NCI-H1694 (cell line): ENCODE data around the gene UBE2O.

Experiments used
- DNase-seq: peaks from one replicate; lab custom pipeline; 2025; lab: John Stamatoyannopoulos, UW

The UBE2O gene

GRCh38 chr17:76452660-76453430 is at the start of gene UBE2O:
UBE2O (minus strand) TSS chr17:76453152; CDS start chr17:76453141, 11 bp downstream.
- DNase-seq = peak; percentile 73

- no peak for DNase-seq
Measured at GRCh38 chr17:76501827-76502307, 48.9 kb upstream of the UBE2O start.

- peak; percentile 34 for DNase-seq
Measured at GRCh38 chr17:76501018-76501826, 48.3 kb upstream of the UBE2O start, which contains the start of gene RHBDF2. RHBDF2 (minus strand) TSS chr17:76501423; CDS start chr17:76481524, 19,899 bp downstream.

GRCh38 chr17:76500747-76501017 is 47.7 kb upstream of the UBE2O start:
- DNase-seq = no peak

- no peak for DNase-seq
Measured at GRCh38 chr17:76500074-76500746, 47.3 kb upstream of the UBE2O start.

GRCh38 chr17:76499267-76499667 is 46.3 kb upstream of the UBE2O start:
- DNase-seq = no peak

- DNase-seq = no peak
Measured at GRCh38 chr17:76498876-76499251, 45.9 kb upstream of the UBE2O start.

GRCh38 chr17:76497979-76498875 is 45.3 kb upstream of the UBE2O start:
- peak; percentile 89 for DNase-seq

GRCh38 chr17:76497699-76497978 is 44.7 kb upstream of the UBE2O start:
- DNase-seq = no peak

GRCh38 chr17:76496464-76496863 is 43.5 kb upstream of the UBE2O start:
- DNase-seq = no peak

- no peak for DNase-seq
Measured at GRCh38 chr17:76495663-76496400, 42.9 kb upstream of the UBE2O start.

GRCh38 chr17:76493505-76494167 is 40.7 kb upstream of the UBE2O start:
- DNase-seq = no peak

GRCh38 chr17:76492989-76493501 is 40.1 kb upstream of the UBE2O start:
- no peak for DNase-seq

- no peak for DNase-seq
Measured at GRCh38 chr17:76492123-76492988, 39.4 kb upstream of the UBE2O start.

- DNase-seq = no peak
Measured at GRCh38 chr17:76491271-76492122, 38.5 kb upstream of the UBE2O start.

- no peak for DNase-seq
Measured at GRCh38 chr17:76490112-76490710, 37.3 kb upstream of the UBE2O start.

- DNase-seq = no peak
Measured at GRCh38 chr17:76487451-76488192, 34.7 kb upstream of the UBE2O start.
